Measurements from ENCODE around the gene CSAD. TPM values are rescaled to one million over a fixed set of nuclear protein-coding genes. Genes with fewer than 3 reads are reported as not detected.

CSAD gene
- total RNA-seq, 4 donors from 2014 or later = 4.1 to 67.6 (median 42.6) TPM

DNA sequence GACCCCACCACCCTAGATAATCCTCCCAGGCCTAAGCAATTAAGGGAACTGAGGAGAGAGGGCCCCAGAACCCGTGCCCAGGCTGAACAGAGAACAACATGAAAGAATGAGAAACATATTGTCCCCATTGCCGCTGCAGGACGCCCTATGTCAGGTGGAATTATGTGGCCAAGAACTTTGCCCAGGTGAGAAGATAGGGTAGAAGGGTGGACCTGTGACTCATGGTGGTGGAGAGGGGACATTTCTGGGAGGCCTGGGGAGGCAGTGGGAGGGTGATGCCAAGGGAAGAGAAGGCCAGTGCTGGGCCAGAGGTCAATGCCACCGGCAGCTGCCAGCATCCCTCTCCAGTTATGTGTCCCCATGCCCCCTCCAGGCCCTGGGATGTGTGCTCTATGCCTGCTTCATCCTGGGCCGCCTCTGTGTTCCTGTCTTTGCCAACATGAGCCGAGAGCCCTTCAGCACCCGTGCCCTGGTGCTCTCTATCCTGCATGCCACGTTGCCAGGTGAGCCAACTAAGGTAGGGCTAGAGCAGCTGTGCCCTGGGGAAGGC is 61.9 kb downstream of the CSAD start:
- DNase-seq = no peak
- no peak overlapping the region for H3K4me3 ChIP-seq
- H3K27ac ChIP-seq = no peak overlapping the region
- TF ChIP-seq POLR2A (IDR thresholded peaks at IDR 0.05) = no peak
- TF ChIP-seq CTCF (IDR thresholded peaks at IDR 0.05) = no peak
- intact Hi-C loops (cut with DNase I; ENCODE audit: low total_unique reads) = no loop called here
- H3K4me1 ChIP-seq = no peaks in the 10 kb centered on the region
- no peaks in the 10 kb centered on the region for H3K36me3 ChIP-seq
- H3K27me3 ChIP-seq = no peaks in the 10 kb centered on the region
- H3K9me3 ChIP-seq = no peaks in the 10 kb centered on the region

GRCh38 chr12:53115891-53116648 is 64.7 kb downstream of the CSAD start:
- DNase-seq = no peak
- intact Hi-C loops (cut with DNase I; ENCODE audit: low total_unique reads) = no loop called here
- no peak for TF ChIP-seq CTCF (IDR thresholded peaks at IDR 0.05)
- TF ChIP-seq POLR2A (IDR thresholded peaks at IDR 0.05) = no peak
- Histone ChIP-seq H3K27me3 (no peaks in the 10 kb centered on the region), H3K36me3 (no peaks in the 10 kb centered on the region), H3K9me3 (no peaks in the 10 kb centered on the region), H3K4me1 (no peaks in the 10 kb centered on the region), H3K27ac (no peak overlapping the region), H3K4me3 (no peak overlapping the region)

DNA sequence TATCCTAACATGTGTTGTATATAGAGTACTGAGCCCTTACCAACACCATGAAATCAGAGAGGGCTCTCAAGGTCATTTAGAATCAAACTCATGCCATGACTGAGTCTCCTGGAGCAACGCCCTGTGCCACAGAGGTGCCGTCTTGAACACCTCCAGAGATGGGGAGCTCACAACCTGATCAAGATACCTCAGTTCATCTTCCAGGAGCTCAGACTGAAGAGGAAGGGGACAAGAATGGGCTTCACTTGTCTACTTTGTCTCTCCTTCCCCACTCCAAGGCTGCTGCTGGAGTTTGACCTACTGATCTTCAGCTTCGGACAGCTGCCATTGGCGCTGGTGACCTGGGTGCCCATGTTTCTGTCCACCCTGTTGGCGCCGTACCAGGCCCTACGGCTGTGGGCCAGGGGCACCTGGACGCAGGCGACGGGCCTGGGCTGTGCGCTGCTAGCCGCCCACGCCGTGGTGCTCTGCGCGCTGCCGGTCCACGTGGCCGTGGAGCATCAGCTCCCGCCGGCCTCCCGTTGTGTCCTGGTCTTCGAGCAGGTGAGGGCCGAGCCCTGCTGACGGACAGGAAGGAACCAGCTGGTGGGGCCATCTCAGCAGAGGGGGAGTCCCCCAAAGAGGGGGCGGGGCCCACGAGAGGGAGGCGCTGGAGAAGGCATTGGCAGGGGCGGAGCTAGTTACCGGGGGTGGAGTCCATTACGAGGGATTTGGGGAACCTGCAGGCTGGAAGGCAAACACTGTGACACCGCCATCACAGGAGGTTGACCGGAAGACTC is 65.4 kb downstream of the CSAD start:
- Histone ChIP-seq H3K27me3 (no peaks in the 10 kb centered on the region), H3K4me1 (no peaks in the 10 kb centered on the region), H3K9me3 (no peaks in the 10 kb centered on the region), H3K36me3 (no peaks in the 10 kb centered on the region), H3K27ac (no peak overlapping the region), H3K4me3 (no peak overlapping the region)
- TF ChIP-seq POLR2A (IDR thresholded peaks at IDR 0.05) = no peak
- TF ChIP-seq CTCF (IDR thresholded peaks at IDR 0.05) = no peak
- intact Hi-C loops (cut with DNase I; ENCODE audit: low total_unique reads) = no loop called here
- no peak for DNase-seq

GRCh38 chr12:53113951-53114350 is 66.8 kb downstream of the CSAD start:
- no peak overlapping the region for H3K4me3 ChIP-seq
- H3K9me3 ChIP-seq = no peaks in the 10 kb centered on the region
- no peaks in the 10 kb centered on the region for H3K4me1 ChIP-seq
- H3K27ac ChIP-seq = no peak overlapping the region
- TF ChIP-seq POLR2A (IDR thresholded peaks at IDR 0.05) (no peak), CTCF (IDR thresholded peaks at IDR 0.05) (no peak)
- no peak for DNase-seq
- intact Hi-C loops (cut with DNase I; ENCODE audit: low total_unique reads) = no loop called here
- no peaks in the 10 kb centered on the region for H3K27me3 ChIP-seq
- no peaks in the 10 kb centered on the region for H3K36me3 ChIP-seq

Data from uterus (tissue), 4 donors.